ENCODE data around the gene SIRT3. TPM values are rescaled to one million over a fixed set of nuclear protein-coding genes. Genes with fewer than 3 reads are reported as not detected.

The SIRT3 gene
- total and polyA plus RNA-seq, 2 donors (not counting 1 experiment from before 2014, with no cell fraction given), result 8.8 to 11.0 TPM

- Histone ChIP-seq H3K79me2 (ENCODE audit: control insufficient read depth, insufficient read depth, low read length) (no peaks in the 10 kb centered on the region), H3K4me1 (ENCODE audit: control insufficient read depth, extremely low read depth, insufficient read depth, low read length) (no peaks in the 10 kb centered on the region), H3K9ac (ENCODE audit: insufficient read depth, low read length) (no peak within 1 kb of the TSS), H2AFZ (ENCODE audit: low read length) (no peak within 1 kb of the TSS), H3K4me3 (replicated peaks in 1 of 4; ENCODE audit: control extremely low read depth in 1 of 4, insufficient read depth in 1 of 4, low read depth in 3 of 4, low read length in 4 of 4) (no peak within 1 kb of the TSS), H3K4me2 (ENCODE audit: extremely low read depth, insufficient read depth, low read length) (no peak within 1 kb of the TSS), H4K20me1 (ENCODE audit: control insufficient read depth, extremely low read depth, insufficient read depth, low read length) (no peaks in the 10 kb centered on the region), H3K27ac (ENCODE audit: insufficient read depth, low read length) (no peak within 1 kb of the TSS), H3K36me3 (ENCODE audit: control insufficient read depth, insufficient read depth, low read length) (no peaks in the 10 kb centered on the region), H3K9me3 (ENCODE audit: control insufficient read depth, insufficient read depth, low read depth, low read length) (no peaks in the 10 kb centered on the region), H3K27me3 (ENCODE audit: control insufficient read depth, insufficient read depth, low read length) (peaks cover 63% of the 10 kb centered on the region)
- no peak for DNase-seq (ENCODE audit: low read depth in 2 of 2)
- TF ChIP-seq EZH2 (IDR thresholded peaks at IDR 0.05; ENCODE audit: low read length, missing control alignments) (no peak), CTCF (conservative IDR thresholded peaks at IDR 0.05 in 1 of 2, IDR thresholded peaks at IDR 0.05 in 1 of 2; ENCODE audit: low read depth in 1 of 2, low read length in 2 of 2) (no peak)
These were observed 42.1 kb upstream of the SIRT3 start, which contains the start of gene NLRP6 for GRCh38 chr11:278001-278951. TSS of gene NLRP6 (plus strand) at chr11:278407. CDS start at chr11:278570, 163 bp downstream.

- DNase-seq (ENCODE audit: low read depth in 2 of 2), result no peak
- TF ChIP-seq EZH2 (IDR thresholded peaks at IDR 0.05; ENCODE audit: low read length, missing control alignments) (no peak), CTCF (conservative IDR thresholded peaks at IDR 0.05 in 1 of 2, IDR thresholded peaks at IDR 0.05 in 1 of 2; ENCODE audit: low read depth in 1 of 2, low read length in 2 of 2) (no peak)
- H3K27me3 ChIP-seq (ENCODE audit: control insufficient read depth, insufficient read depth, low read length), result peaks cover 57% of the 10 kb centered on the region
These were observed 40.1 kb upstream of the SIRT3 start for GRCh38 chr11:276219-276618.

GRCh38 chr11:272931-273198, 36.7 kb upstream of the SIRT3 start:
- no peak overlapping the region for H3K4me3 ChIP-seq (replicated peaks in 1 of 4; ENCODE audit: control extremely low read depth in 1 of 4, insufficient read depth in 1 of 4, low read depth in 3 of 4, low read length in 4 of 4)
- no peak overlapping the region for H3K27ac ChIP-seq (ENCODE audit: insufficient read depth, low read length)
- no peak for DNase-seq (ENCODE audit: low read depth in 2 of 2)
- H3K9me3 ChIP-seq (ENCODE audit: control insufficient read depth, insufficient read depth, low read depth, low read length), result no peaks in the 10 kb centered on the region
- no peak overlapping the region for H2AFZ ChIP-seq (ENCODE audit: low read length)
- H3K9ac ChIP-seq (ENCODE audit: insufficient read depth, low read length), result no peak overlapping the region
- H3K4me1 ChIP-seq (ENCODE audit: control insufficient read depth, extremely low read depth, insufficient read depth, low read length), result no peaks in the 10 kb centered on the region
- H3K27me3 ChIP-seq (ENCODE audit: control insufficient read depth, insufficient read depth, low read length), result peaks cover 23% of the 10 kb centered on the region
- no peaks in the 10 kb centered on the region for H3K36me3 ChIP-seq (ENCODE audit: control insufficient read depth, insufficient read depth, low read length)
- H3K79me2 ChIP-seq (ENCODE audit: control insufficient read depth, insufficient read depth, low read length), result no peaks in the 10 kb centered on the region
- no peaks in the 10 kb centered on the region for H4K20me1 ChIP-seq (ENCODE audit: control insufficient read depth, extremely low read depth, insufficient read depth, low read length)
- H3K4me2 ChIP-seq (ENCODE audit: extremely low read depth, insufficient read depth, low read length), result no peak overlapping the region
- no peak for TF ChIP-seq EZH2 (IDR thresholded peaks at IDR 0.05; ENCODE audit: low read length, missing control alignments)
- TF ChIP-seq CTCF (conservative IDR thresholded peaks at IDR 0.05 in 1 of 2, IDR thresholded peaks at IDR 0.05 in 1 of 2; ENCODE audit: low read depth in 1 of 2, low read length in 2 of 2), result no peak

More at GRCh38 chr11:276219-276618, 40.1 kb upstream of the SIRT3 start:
- no peaks in the 10 kb centered on the region for H3K36me3 ChIP-seq (ENCODE audit: control insufficient read depth, insufficient read depth, low read length)
- H3K4me2 ChIP-seq (ENCODE audit: extremely low read depth, insufficient read depth, low read length), result no peak overlapping the region
- no peak overlapping the region for H3K4me3 ChIP-seq (replicated peaks in 1 of 4; ENCODE audit: control extremely low read depth in 1 of 4, insufficient read depth in 1 of 4, low read depth in 3 of 4, low read length in 4 of 4)
- no peak overlapping the region for H3K9ac ChIP-seq (ENCODE audit: insufficient read depth, low read length)
- no peaks in the 10 kb centered on the region for H4K20me1 ChIP-seq (ENCODE audit: control insufficient read depth, extremely low read depth, insufficient read depth, low read length)
- no peak overlapping the region for H2AFZ ChIP-seq (ENCODE audit: low read length)
- H3K4me1 ChIP-seq (ENCODE audit: control insufficient read depth, extremely low read depth, insufficient read depth, low read length), result no peaks in the 10 kb centered on the region
- no peaks in the 10 kb centered on the region for H3K9me3 ChIP-seq (ENCODE audit: control insufficient read depth, insufficient read depth, low read depth, low read length)
- no peak overlapping the region for H3K27ac ChIP-seq (ENCODE audit: insufficient read depth, low read length)
- no peaks in the 10 kb centered on the region for H3K79me2 ChIP-seq (ENCODE audit: control insufficient read depth, insufficient read depth, low read length)
